ENCODE measurements around the gene ACOX1. TPM values are rescaled to one million over a fixed set of nuclear protein-coding genes. Genes with fewer than 3 reads are reported as not detected.

The ACOX1 gene
- 57.5 and 70.3 TPM in 2 replicates for total RNA-seq

DNA sequence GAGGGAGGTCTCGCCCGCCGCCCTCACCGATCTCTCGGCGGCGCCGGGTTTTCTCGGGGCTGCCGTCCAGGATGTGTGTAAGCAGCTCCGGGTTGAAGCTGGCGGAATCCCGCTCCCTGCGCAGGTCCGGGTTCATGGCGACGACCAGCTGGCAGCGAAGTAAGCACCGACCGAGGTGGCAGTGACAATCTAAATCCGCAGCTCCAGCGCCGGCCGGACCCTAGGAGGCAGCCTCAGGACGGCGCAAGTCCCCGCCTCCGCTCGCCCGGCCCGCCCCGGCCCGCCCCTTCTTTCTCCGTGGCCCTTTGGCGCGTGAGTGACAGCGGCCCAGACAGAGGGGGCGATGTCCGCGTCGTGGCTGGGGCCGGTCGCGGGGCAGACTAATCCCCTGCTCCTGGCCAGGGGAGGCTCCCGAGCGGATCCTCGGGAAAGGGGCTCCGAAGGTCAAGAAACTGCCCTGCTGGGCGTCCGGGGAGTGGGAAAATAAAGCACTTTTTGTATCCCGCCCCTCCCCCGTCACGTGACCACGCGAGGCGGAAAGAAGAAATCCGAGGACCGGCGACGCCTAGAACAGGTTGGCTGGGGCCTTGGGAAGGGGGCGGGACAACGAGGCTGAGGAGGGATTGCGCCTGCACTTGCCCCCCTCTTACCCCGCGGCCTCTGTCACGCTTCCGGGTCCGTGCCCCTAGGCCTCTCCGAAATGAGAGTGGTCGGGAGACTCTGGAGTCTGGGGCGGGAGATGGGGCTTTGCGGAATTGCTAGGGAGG, at the start of gene ACOX1, which contains the start of gene TEN1:
TSS of gene ACOX1 (minus strand) at position 229 of the 767 bp plus-strand sequence. CDS start at position 136, 93 bp downstream.
TSS of gene TEN1 (plus strand) at position 303 of the 767 bp plus-strand sequence. CDS start 6,953 bp downstream, outside the sequence.

GRCh38 chr17:76027159-76027839, 48.3 kb upstream of the ACOX1 start, which contains the start of gene EVPL:
Gene EVPL, minus strand, starts transcription at chr17:76027306. Its CDS starts 108 bp downstream, at chr17:76027198.

GRCh38 chr17:76000755-76001521, 22.0 kb upstream of the ACOX1 start, which contains the start of gene CDK3:
Gene CDK3, plus strand, starts transcription at chr17:76000855. Its CDS starts 571 bp downstream, at chr17:76001426.

GRCh38 chr17:75940727-75941441, 38.1 kb downstream of the ACOX1 start, which contains the start of gene FBF1:
Gene FBF1, minus strand, starts transcription at chr17:75941042. Its CDS starts 2,893 bp downstream, at chr17:75938149.

DNA sequence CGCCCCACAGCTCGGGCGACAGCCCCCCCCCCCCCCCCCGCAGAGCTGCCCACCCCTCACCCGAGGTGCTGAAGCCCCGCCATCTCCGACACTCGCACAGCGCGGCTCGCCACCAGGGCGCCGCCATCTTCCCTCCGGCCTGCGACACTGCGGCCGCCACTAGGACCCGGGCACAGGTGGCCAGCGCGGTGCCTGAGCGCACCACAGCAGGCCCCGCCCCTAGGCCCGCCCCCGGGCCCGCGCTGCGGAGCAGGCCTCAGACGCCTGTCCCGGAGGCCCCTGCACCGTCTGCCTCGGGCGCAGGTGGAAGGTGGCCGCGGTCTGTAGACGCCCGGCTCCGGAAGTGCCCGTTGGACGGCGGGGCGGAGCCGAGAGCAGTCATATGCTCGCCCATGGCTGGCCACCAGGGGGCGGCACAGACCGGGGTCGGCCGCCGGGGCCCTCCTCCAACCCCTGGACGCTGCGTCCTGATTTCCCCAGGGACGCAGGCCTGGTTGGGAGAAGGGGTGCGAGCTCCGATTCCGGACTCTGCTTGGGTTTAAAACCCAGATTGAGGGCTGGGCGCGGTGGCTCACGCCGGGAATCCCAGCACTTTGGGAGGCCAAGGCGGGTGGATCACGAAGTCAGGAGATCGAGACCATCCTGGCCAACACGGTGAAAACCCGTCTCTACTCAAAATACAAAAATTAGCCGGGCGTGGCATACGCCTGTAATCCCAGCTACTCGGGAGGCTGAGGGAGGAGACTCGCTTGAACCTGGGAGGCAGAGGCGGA, 74.0 kb downstream of the ACOX1 start, which contains the start of gene MRPL38:
TSS of gene MRPL38 (minus strand) at position 136 of the 773 bp plus-strand sequence. CDS start at position 127, 9 bp downstream.

GRCh38 chr17:75896415-75897159, 82.4 kb downstream of the ACOX1 start, which contains the start of gene TRIM65:
Gene TRIM65, minus strand, starts transcription at chr17:75896951. Its CDS starts 14 bp downstream, at chr17:75896937.

Other genes with a start within 250 kb of the ACOX1 start
- 50.5 and 65.7 TPM in 2 replicates for gene GALK1, start 214.0 kb downstream of the ACOX1 start, total RNA-seq
- 17.9 and 19.6 TPM in 2 replicates for gene UNK, start 194.4 kb downstream of the ACOX1 start, total RNA-seq
- 0.76 and 3.9 TPM in 2 replicates for gene UNC13D, start 134.8 kb downstream of the ACOX1 start, total RNA-seq
- gene WBP2, start 123.8 kb downstream of the ACOX1 start, total RNA-seq, result 28.4 and 51.6 TPM in 2 replicates
- gene TRIM47, start 100.6 kb downstream of the ACOX1 start, total RNA-seq, result 61.9 and 66.6 TPM in 2 replicates
- gene TRIM65, start 82.2 kb downstream of the ACOX1 start, total RNA-seq, result 30.4 and 35.6 TPM in 2 replicates
- gene MRPL38, start 74.3 kb downstream of the ACOX1 start, total RNA-seq, result 41.0 and 42.8 TPM in 2 replicates
- gene FBF1, start 38.1 kb downstream of the ACOX1 start, total RNA-seq, result 5.5 and 7.2 TPM in 2 replicates
- gene TEN1, start 74 bp upstream of the ACOX1 start, total RNA-seq, result 18.7 and 21.6 TPM in 2 replicates
- 0.33 and 1.5 TPM in 2 replicates for gene CDK3, start 21.7 kb upstream of the ACOX1 start, total RNA-seq
- not detected in 2 replicates for gene EVPL, start 48.1 kb upstream of the ACOX1 start, total RNA-seq
- 29.4 and 33.4 TPM in 2 replicates for gene SRP68, start 93.4 kb upstream of the ACOX1 start, total RNA-seq
- not detected in 2 replicates for gene GALR2, start 95.6 kb upstream of the ACOX1 start, total RNA-seq
- not detected in 2 replicates for gene ZACN, start 100.0 kb upstream of the ACOX1 start, total RNA-seq
- gene EXOC7, start 124.6 kb upstream of the ACOX1 start, total RNA-seq, result 102 and 107 TPM in 2 replicates
- gene FOXJ1, start 162.1 kb upstream of the ACOX1 start, total RNA-seq, result not detected in 2 replicates